Stomach (tissue), 4 donors: ENCODE data around the gene CDKN1B.

Experiments used
- EP300 ChIP-seq: sonication (generic); formaldehyde crosslinking; IDR thresholded peaks from one replicate; pipeline ENCODE4 v1.6.1; 2017; ENCODE audit warnings: antibody characterized with exemption
- POLR2A ChIP-seq, 4 donors: fragments of 450-650 bp; IDR thresholded peaks; one replicate each; pipeline ENCODE4 v1.6.1; 2016; ENCODE audit warnings: antibody characterized with exemption in 4 of 4, control low read depth in 2 of 4, mild to moderate bottlenecking in 1 of 4, moderate library complexity in 1 of 4
- POLR2AphosphoS5 ChIP-seq, 3 donors: sonication (generic); formaldehyde crosslinking; IDR thresholded peaks; one replicate each; pipeline ENCODE4 v1.6.1; 2016; ENCODE audit warnings: antibody characterized with exemption in 3 of 3
- TF ChIP-seq, protein P1 (sequence below), 7 experiments: fragments of 450-650 bp in 4 of 7; fragments of 200-600 bp in 3 of 7; sonication (generic) in 3 of 7; IDR thresholded peaks; one replicate each; pipeline ENCODE4 v1.5.1; 2016 to 2019; ENCODE audit warnings: antibody characterized with exemption in 7 of 7, control low read depth in 2 of 7, mild to moderate bottlenecking in 1 of 7

DNA sequence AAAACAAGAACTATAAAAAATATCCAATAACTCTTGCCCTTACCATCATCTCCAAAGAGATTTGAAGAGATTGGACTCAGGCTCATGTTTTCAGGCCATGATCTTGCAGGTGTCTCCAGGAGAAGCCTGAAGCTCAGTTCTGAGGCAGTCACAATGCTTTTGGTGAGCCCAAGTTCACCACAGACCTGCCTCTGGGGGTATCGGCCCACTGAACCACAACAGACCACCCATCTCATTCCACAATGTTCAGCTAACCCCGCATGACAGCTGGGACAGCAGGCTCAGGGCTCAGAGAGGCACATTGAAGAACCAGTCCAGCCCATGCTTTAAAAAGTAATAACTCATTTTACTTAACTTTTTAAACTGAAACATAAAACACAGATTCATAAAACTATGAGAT, 40.0 kb downstream of the CDKN1B start:
- TF ChIP-seq, protein P1, sequence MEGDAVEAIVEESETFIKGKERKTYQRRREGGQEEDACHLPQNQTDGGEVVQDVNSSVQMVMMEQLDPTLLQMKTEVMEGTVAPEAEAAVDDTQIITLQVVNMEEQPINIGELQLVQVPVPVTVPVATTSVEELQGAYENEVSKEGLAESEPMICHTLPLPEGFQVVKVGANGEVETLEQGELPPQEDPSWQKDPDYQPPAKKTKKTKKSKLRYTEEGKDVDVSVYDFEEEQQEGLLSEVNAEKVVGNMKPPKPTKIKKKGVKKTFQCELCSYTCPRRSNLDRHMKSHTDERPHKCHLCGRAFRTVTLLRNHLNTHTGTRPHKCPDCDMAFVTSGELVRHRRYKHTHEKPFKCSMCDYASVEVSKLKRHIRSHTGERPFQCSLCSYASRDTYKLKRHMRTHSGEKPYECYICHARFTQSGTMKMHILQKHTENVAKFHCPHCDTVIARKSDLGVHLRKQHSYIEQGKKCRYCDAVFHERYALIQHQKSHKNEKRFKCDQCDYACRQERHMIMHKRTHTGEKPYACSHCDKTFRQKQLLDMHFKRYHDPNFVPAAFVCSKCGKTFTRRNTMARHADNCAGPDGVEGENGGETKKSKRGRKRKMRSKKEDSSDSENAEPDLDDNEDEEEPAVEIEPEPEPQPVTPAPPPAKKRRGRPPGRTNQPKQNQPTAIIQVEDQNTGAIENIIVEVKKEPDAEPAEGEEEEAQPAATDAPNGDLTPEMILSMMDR (IDR thresholded peaks at IDR 0.05) = no peak
- TF ChIP-seq EP300 (no peak), POLR2A (IDR thresholded peaks at IDR 0.05) (no peak), POLR2AphosphoS5 (IDR thresholded peaks at IDR 0.05) (no peak)
